LoVo (cell line): ENCODE measurements around the gene KIFAP3.
"Not testable (repeated sequence)": the region's sequence is repeated elsewhere in the genome, so short reads cannot be mapped to it uniquely, and the experiment has no call there.

Source experiments
- DNase-seq: peaks from one replicate; pipeline ENCODE4 v3.0.0-alpha.2; 2016; ENCODE audit warnings: low spot score

Gene KIFAP3

DNA sequence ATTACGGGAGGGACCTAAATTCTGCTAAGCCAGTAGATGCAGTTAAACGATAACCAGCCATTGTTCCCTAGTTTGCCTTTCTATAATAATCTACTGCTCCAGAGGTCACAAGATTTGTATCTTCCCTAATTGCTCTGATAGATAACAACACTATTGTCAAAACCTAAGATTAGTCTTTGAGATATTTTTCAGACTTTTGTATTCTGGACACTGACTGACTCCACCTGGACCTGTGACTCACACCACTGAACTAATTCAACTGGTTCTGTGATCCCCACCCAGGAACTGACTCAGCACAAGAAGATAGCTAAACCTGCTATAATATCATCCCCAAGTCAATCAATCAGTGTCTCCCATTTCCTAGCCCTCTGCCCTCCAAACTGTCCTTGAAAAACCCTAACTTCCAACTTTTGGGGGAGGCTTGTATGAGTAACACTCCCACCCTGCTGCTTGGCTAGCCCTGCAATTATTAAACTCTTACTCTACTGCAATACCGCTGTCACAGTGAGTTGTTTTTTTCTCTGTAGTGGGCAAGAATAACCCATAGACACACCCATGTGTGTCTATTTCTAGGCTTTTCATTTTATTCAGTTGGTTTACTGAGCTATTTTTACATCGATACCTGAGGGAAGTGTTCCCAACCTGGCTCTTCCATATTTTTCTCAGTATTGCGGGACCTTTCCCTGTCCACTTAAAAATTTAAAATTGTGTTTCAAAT, 11.2 kb downstream of the KIFAP3 start:
- peak; percentile 47 for DNase-seq

DNA sequence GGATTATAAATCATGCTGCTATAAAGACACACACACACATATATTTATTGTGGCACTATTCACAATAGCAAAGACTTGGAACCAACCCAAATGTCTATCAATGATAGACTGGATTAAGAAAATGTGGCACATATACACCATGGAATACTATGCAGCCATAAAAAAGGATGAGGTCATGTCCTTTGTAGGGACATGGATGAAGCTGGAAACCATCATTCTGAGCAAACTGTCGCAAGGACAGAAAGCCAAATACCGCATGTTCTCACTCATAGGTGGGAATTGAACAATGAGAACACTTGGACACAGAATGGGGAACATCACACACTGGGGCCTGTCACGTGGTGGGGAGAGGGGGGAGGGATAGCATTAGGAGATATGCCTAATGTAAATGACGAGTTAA, 12.8 kb downstream of the KIFAP3 start:
- not testable (repeated sequence) for DNase-seq

DNA sequence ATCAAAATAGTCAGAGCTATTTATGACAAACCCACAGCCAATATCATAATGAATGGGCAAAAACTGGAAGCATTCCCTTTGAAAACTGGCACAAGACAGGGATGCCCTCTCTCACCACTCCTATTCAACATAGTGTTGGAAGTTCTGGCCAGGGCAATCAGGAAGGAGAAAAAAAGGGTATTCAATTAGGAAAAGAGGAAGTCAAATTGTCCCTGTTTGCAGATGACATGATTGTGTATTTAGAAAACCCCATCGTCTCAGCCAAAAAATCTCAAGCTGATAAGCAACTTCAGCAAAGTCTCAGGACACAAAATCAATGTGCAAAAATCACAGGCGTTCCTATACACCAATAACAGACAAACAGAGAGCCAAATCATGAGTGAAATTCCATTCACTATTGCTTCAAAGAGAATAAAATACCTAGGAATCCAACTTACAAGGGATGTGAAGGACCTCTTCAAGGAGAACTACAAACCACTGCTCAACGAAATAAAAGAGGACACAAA, 14.4 kb downstream of the KIFAP3 start:
- not testable (repeated sequence) for DNase-seq

DNA sequence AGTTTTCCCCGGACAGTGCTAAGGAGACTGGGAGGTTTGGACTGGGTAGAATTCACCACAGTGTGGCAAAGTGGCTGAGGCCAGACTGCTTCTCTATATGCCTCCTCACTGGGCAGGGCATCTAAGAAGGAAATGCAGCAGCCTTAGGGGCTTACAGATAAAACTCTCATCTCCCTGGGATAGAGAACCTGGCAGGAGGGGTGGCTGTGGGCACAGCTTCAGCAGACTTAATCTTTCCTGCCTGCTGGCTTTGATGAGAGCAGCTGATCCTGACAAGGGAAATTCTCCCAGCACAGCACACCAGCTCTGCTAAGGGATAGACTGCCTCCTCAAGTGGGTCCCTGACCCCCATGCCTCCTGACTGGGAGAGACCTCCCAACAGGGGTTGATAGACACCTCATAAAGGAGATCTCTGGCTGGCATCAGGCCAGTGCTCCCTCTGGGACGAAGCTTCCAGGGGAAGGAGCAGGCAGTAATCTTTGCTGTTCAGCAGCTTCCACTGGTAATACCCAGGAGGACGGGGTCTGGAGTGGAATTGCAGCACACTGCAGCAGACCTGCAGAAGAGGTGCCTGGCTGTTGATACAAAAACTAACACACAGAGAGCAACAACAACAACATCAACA, 25.2 kb downstream of the KIFAP3 start:
- DNase-seq = no peak

DNA sequence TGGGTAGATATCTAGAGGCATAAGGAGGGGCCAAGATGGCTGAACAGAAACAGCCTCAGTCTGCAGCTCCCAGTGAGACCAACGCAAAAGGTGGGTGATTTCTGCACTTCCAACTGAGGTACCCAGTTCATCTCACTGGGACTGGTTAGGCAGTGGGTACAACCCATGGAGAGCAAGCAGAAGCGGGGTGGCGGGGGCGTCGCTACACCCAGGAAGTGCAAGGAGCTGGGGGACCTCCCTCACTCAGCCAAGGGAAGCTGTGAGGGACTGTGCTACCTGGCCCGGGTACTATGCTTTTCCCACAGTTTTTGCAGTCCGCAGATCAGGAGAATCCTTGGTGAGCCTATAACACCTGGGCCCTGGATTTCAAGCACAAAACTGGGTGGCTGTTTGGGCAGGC, 26.0 kb downstream of the KIFAP3 start:
- no peak for DNase-seq

DNA sequence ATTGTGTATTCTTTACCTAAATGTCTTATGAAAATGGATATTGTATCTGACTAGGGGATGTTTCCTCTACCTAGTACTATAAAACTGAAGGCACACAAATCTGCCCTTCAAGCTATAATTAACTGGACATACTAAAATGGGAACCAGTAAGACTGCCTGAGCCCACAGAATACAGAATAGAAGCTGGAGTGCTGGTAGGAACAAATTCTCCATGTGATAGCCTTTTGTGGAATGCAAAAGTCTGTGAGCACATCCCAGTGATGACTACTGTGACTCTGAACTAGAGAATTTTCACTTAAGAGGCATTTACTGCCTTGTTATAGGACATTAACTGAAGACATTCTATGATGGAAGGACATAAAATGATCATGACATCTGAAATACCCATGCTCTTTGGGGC, 30.3 kb downstream of the KIFAP3 start:
- DNase-seq = no peak

DNA sequence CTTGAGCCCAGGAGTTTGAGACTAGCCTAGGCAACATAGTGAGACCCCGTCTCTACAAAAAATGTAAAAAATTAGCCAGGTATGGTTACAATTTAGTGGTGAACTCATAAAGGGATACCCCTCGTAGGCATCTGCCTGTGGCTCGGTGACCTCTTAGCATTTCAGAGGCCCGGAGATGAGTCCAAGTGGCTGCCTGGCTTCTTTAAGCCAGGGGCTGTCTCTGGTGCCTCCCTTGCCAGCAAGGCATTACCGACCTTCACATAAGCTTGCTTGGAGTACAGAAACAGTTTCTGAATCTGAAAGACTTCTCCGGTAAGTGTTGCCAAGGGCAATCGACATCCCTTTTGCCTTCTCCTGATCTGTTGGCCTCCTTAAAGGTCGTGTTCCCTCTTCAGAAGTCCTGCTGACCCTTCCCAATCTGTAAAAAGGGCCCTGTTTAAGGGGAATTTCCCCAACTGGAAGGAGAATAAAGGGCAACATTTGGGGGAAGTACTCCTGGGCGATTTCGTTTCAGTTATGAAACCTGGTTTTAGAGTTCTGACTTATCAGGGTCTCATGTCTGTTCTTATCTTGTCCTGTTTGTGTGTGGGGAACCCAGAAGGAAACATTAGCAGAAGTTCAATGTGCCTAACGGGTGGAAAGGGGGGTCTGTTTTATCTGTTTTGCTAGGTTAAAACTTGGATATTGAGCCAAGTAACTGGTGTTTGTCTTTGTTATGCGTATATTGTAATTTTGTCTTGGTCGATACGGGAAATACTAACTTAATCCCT, 32.9 kb downstream of the KIFAP3 start:
- DNase-seq = no peak

DNA sequence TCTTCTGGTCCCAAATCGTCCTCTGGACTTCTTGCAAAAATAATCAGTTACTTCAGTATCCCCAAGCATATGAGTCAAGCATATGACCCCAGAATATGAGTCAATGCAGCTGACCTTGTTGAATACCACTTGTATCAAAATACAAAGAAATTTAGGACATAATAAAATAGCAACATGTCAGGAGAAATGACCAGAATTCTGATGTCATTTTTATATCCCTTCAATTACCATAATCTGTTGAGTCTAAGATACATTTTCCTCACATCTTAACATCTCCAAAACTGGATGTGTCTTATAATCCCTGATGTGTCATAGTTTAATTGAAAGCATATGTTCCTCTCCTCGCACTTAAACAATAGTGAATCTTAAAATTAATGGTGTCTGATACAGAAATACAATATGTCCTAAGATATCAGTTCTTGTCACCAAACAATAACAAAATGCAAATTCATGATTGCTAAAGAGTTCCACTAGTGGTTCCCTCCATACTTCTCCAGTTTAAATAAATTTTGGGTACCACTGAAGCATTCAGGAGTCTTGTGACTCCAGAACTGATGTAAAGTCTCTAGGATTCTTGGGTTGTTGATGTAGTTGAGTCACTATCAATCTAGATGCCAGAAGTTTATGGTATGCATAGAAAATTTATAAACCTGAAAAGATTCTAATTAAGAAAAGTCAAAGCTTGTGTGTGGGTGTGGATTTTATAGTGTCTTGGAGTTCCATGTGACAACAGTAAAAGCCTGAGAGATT, 41.8 kb downstream of the KIFAP3 start:
- no peak for DNase-seq

DNA sequence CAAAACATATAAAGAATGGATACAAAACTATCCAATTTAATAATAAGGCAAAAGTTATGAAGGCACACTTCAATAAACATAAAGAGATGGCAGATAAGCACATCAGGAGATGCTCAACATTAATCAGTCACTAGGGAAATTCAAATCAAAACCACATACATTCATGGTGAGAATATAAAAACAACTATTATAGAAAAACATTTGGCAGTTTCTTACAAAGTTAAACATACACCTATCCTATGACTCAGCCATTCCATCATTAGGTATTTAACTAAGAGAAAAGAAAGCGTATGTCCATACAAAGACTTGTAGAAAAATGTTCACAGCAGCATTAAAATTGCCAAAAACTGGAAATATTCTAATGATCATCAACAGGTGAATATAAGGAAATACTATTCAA, 44.3 kb downstream of the KIFAP3 start:
- no peak for DNase-seq

DNA sequence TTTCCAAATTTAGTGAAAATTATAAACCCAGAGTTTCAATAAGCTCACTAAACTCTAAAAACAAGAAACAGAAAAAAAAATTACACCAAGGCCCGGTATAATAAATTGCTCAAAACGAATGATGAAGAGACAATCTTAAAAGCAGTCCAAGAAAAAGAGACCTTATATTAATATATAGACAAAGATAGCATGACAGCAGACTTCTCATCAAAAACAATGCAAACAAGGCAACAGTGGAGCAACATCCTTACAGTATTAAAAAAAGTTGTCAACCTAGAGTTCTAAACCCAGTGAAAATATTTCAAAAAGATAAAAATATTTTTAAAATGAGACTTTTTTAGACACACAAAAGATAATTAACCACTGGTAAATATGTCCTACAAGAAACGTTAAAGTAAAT, 46.7 kb downstream of the KIFAP3 start:
- DNase-seq = no peak

DNA sequence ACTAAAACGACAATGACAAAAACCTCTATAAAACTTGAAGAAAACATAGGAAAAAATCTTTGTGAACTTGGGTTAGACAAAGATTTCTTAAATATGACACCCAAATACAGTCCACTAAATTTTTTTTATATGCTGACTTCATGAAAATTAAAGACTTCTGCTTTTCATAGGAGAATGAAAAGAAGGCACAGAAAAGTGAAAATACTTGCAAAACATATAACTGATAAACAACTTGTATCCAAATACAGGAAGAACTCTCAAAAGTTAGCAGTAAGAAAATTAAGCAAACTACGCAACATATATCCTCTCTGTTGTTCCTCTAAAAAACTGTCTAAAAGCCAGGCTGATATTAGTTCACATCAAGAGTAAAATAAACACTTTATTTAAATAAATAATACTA, 53.6 kb downstream of the KIFAP3 start:
- no peak for DNase-seq

DNA sequence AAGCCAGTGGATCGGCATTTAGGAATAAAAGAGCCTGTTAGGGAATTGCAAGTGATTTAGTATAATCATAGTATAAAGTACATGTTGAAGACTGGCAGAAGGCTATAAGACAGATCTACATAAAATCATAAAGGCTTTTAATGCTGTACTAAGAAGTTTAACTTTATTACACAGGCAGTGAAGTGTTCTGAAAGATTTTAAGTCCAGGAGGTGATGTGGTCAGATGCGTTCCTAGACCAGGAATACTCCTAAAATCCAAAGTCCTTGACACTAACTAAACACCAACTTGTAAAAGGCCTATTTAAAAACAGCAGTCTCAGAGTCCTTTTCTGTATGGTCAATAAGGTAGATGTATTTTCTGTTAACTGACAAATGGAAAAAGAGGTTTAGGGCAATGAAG, 57.0 kb downstream of the KIFAP3 start:
- DNase-seq = no peak

DNA sequence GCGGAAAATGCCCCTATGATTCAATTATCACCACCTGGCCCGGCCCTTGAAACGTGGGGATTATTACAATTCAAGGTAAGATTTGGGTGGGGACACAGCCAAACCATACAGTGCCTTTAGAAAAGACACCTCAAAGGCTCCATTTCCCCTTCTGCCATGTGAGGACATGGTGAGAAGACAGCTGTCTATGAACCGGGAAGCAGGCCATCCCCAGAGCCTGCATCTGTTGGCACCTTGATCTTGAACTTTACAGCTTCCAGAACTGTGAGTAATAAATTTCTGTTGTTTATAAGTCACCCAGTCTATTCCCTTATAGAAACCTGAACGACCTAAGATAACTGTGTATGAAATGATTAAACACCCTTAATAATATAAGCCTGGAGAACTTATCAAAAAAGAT, 61.6 kb downstream of the KIFAP3 start:
- DNase-seq = no peak

DNA sequence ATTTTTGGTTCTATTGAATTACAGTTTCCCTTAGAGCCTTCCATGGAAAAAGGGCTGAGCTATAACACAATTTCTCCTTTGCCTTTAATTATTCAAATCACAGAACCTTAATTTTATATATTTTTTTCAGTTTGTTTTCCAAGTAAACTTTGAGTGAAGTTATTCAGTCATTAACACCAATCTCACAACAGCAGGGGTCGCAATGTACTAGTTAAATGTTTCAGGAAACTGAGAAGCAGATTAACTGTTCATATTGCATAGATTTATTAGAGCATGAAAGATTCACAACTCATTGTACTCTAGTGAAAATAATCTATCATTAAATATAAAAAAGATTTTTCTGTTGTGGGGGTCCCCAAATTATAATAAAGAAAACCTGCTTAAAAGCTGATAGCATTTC, 64.1 kb downstream of the KIFAP3 start:
- DNase-seq = peak; percentile 43

DNA sequence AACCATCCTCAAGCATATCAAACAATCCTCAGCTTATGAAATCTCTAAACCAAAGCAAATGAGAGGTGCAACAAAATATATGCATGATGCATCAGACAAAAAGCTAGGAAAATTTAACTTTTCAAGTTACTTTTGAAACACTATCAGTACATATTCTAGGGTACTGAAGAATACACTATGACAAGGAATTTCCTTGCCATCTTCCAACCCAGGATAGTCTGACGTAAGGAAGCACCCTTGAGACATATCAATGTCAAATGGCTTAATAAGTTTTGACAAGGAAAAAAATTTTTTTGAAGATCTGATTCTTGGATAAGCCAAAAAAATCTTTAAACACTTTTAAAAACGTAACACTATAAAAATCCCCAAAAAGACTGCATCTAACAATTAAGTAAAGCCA, 64.9 kb downstream of the KIFAP3 start:
- DNase-seq = no peak

DNA sequence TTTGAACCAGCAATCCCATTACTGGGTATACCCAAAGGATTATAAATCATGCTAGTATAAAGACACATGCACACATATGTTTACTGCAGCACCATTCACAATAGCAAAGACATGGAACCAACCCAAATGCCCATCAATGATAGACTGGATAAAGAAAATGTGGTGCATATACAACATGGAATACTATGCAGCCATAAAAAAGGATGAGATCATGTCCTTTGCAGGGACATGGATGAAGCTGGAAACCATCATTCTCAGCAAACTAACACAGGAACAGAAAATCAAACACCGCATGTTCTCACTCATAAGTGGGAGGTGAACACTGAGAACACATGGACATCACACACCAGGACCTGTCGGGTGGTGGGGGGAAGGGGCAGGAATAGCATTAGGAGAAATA, 65.8 kb downstream of the KIFAP3 start:
- not testable (repeated sequence) for DNase-seq

DNA sequence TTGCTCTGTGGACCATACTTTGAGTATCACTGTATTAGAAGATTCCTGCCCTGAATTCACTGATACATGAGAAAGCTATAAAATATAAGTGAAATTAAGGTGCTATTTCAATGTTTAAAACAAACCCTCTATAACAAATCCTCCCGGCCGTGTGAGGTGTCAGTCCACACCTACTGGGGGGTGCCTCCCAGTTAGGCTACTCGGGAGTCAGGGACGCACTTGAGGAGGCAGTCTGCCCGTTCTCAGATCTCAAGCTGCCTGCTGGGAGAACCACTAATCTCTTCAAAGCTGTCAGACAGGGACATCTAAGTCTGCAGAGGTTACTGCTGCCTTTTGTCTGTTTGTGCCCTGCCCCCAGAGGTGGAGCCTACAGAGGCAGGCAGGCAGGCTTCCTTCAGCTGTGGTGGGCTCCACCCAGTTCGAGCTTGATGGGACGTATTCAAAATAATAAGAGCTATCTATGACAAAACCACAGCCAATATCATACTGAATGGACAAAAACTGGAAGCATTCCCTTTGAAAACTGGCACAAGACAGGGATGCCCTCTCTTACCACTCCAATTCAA, 71.1 kb downstream of the KIFAP3 start:
- DNase-seq = not testable (repeated sequence)

DNA sequence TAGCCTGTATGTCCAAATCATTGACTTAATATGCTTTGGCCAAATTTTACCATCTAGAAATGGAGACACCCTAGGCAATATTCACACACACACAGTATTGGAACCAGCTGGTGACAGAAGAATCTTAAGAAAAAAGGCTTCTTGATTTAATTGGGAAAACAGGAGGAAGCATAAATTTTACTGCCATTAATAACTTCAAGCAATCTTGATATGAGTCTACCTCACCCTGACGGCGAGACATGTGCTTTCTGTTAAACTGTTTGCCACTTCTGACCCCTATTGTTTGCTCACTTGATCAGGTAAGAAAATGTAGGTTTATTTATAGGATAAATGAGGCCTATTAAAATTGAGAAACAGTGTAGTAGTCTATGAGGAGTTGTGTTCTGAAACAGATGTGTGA, 73.2 kb downstream of the KIFAP3 start:
- DNase-seq = peak; percentile 9

DNA sequence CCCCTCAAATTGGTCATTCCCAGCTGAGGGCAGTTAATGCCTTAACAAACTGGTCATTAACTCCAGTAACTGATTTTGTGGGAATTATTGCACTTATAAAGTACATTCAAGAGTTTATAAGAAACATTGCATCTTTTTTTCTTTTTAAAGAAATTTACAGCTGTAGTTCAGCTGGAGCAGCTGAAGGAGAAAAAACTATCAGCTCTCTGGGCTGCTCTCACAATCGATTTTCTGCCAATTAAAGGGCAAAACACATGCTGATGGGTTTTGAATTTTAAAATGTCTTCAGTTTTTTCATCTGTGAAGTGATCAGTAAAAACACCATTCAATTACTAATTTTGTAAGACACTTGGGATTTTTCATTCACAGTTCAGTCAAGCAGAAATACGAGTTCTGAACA, 74.7 kb downstream of the KIFAP3 start:
- no peak for DNase-seq

DNA sequence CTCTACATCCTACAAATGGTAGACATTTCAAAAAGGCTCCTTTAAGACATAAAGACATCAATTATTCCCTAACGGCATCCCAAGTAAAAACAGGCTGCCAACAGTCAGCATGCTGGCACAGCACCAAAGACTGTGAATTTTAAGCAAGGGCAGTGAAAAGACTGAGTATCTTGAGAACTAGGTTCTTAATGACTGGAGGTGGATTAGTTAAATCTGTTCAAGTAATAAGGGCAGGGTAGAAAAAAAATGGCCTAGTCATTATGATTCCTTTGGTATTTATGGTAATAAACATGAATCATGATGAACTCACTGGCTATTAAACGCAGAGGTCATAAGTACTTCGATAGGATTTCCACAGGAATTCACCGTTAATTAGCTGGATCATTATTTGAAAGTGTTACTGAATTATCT, 75.2 kb downstream of the KIFAP3 start:
- DNase-seq = peak; percentile 85

DNA sequence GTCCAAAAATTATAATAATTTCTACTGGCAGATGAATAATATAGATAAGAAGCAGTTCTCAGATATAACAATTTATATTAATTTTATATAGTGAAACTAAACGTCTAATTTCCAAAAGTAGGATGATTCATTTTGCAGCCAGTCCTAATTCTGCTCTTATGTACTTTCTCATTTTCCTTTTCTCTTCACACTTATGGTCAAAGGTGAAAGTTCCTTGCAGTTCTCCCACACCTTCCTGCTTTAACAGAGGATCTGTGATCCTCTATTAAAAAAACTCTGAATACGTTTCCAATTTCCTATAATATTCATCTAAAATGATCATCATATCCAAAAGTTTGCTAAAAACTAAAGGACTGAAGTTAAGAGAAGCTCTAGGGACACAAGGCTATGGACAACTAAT, 78.5 kb downstream of the KIFAP3 start:
- no peak for DNase-seq

DNA sequence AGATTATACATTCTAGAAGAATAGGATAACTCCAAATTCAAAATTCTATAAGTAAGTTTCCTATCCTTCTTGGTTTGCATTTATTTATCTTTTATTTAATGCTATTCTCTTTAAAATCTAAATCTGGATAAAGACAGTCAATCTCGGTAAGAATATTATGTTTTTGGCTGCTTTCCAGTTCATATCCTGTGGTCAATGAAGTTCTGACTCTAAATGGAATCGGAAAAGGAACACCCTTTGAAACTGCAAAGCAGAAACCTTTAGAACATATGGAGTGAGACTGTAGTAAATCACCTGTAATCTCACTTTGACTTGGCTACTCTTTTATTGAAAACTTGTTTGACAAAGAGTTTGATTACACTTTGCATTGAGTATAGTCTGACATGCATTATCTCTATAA, 85.2 kb downstream of the KIFAP3 start:
- DNase-seq = no peak
